D721Med (cell line): ENCODE results near the gene KRTAP10-6.

Experiments
- DNase-seq: peaks from one replicate; pipeline ENCODE4 v3.0.0; 2011; ENCODE audit warnings: low spot score; ENCODE audit not compliant: insufficient read length
- FAIRE-seq: peaks from 2 replicates; lab custom pipeline; 2011; peaks lifted over from hg19 to GRCh38; lab: Jason Lieb, UNC
- CTCF ChIP-seq: IDR thresholded peaks from 2 replicates; pipeline ENCODE4 v1.5.1; 2012; ENCODE audit warnings: mild to moderate bottlenecking, control low read depth; ENCODE audit not compliant: insufficient read depth; ENCODE audit errors: missing control alignments

KRTAP10-6 gene

GRCh38 chr21:44568667-44569556 is 23.4 kb downstream of the KRTAP10-6 start:
- no peak for TF ChIP-seq CTCF
- DNase-seq (no peak), FAIRE-seq (no peak)

DNA sequence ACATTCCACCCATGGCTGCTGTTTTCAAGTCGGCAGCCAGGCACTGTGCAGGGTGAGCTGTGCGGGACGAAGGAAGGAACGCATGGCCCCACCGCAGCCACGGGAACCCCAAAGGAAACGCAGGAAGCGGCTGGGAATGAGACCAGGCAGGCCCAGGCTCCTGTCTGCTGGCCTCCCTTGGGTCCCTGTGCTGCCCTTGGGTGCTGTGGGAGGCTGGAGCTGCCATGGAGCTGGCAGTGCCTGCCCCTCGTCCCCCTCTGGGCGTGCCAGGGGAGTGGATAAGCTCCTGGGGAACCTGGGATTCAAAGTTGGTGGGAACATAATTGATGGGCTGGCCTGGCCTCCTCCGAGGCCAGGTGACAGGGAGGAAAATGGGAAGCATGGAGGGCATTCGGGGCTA is 24.0 kb downstream of the KRTAP10-6 start:
- no peak for TF ChIP-seq CTCF
- FAIRE-seq: no peak
- no peak for DNase-seq

- FAIRE-seq (no peak), DNase-seq (no peak)
- no peak for TF ChIP-seq CTCF
Observed at GRCh38 chr21:44567481-44568171, 24.7 kb downstream of the KRTAP10-6 start.

DNA sequence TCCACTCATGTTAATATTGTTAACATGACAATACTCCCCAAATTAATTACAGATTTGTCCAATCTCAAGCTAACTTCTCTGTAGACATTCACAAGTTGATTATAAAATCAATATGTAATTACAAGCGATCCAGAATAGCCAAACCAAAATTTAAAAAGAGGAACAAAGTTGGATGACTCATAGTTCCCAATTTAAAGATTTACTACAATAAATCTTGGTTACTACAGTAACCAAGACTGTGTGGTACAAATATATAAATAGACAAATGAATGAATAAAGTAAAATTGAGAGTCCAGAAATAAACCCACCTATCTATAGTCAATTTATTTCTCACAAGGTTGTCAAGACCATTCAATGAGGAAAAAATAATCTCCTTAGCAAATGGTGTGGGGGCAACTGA is 25.9 kb downstream of the KRTAP10-6 start:
- no peak for TF ChIP-seq CTCF
- no peak for DNase-seq
- FAIRE-seq: no peak

GRCh38 chr21:44564886-44565598 is 27.3 kb downstream of the KRTAP10-6 start:
- DNase-seq (no peak), FAIRE-seq (no peak)
- TF ChIP-seq CTCF: no peak

DNA sequence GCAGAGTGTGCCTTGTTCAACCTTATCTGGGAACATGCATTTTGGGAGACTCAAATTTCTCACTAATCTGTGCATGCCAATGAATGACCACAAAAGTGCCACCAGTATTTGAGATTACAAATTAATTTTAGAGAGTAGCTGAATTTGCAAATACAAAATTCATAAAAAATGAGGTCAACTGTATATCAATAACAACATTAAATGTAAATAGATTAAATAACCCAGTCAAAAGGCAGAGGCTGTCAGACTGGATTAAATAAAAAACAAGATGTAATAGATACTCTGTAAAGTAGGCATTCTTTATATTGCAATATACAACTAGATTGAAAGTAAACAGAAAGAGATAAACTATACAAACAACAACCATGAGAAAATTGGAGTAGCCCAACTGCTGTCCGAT is 28.2 kb downstream of the KRTAP10-6 start:
- no peak for DNase-seq
- no peak for FAIRE-seq
- TF ChIP-seq CTCF: no peak
